ENCODE results near the gene RBMS1.

- no peak for TF ChIP-seq CTCF (IDR thresholded peaks at IDR 0.05)
- TF ChIP-seq POLR2A (IDR thresholded peaks at IDR 0.05): no peak
Measured at GRCh38 chr2:160336635-160337034, 157.0 kb downstream of the RBMS1 start.

All from right lobe of liver (tissue), 4 donors.